ENCODE results near the gene MYL12A. TPM values are rescaled to one million over a fixed set of nuclear protein-coding genes. Genes with fewer than 3 reads are reported as not detected.

The MYL12A gene
- total and polyA plus RNA-seq, 2 experiments from 2014 or later: 206 to 502 TPM

- ATAC-seq (no peak), DNase-seq (ENCODE audit: low spot score) (no peak)
- H3K4me1 Mint-ChIP-seq: peaks cover 20% of the 10 kb centered on the region
- Histone ChIP-seq H4K20me1 (replicated peaks; ENCODE audit: insufficient read depth) (peaks cover 17% of the 10 kb centered on the region; the same call in 1 of the 2 replicates), H3K9me2 (ENCODE audit: insufficient read depth) (no peaks in the 10 kb centered on the region), H2AFZ (no peak overlapping the region), H3K4me3 (no peak overlapping the region), H3K36me3 (ENCODE audit: insufficient read depth) (peaks cover 32% of the 10 kb centered on the region), H3K4me2 (no peak overlapping the region), H3K27me3 (ENCODE audit: insufficient read depth) (no peaks in the 10 kb centered on the region), H3K79me2 (replicated peaks; ENCODE audit: insufficient read depth) (peaks cover 62% of the 10 kb centered on the region), H3F3A (replicated peaks; ENCODE audit: low read depth) (0 out of 2 replicates have a peak, but pooled peaks cover under 1% of the 10 kb centered on the region), H3K4me1 (ENCODE audit: insufficient read depth) (peaks cover 14% of the 10 kb centered on the region), H3K27ac (ENCODE audit: low read depth) (no peak overlapping the region)
- peaks cover 10% of the 10 kb centered on the region for H3K27me3 Mint-ChIP-seq (ENCODE audit: insufficient read depth, low read depth, poor library complexity)
- peak overlapping the region; percentile 23; the same call in 1 of the 2 replicates for H3K27ac Mint-ChIP-seq
- TF ChIP-seq EZH2 (IDR thresholded peaks at IDR 0.05; ENCODE audit: low read depth, unreplicated experiment): no peak
- TF ChIP-seq, protein P1, sequence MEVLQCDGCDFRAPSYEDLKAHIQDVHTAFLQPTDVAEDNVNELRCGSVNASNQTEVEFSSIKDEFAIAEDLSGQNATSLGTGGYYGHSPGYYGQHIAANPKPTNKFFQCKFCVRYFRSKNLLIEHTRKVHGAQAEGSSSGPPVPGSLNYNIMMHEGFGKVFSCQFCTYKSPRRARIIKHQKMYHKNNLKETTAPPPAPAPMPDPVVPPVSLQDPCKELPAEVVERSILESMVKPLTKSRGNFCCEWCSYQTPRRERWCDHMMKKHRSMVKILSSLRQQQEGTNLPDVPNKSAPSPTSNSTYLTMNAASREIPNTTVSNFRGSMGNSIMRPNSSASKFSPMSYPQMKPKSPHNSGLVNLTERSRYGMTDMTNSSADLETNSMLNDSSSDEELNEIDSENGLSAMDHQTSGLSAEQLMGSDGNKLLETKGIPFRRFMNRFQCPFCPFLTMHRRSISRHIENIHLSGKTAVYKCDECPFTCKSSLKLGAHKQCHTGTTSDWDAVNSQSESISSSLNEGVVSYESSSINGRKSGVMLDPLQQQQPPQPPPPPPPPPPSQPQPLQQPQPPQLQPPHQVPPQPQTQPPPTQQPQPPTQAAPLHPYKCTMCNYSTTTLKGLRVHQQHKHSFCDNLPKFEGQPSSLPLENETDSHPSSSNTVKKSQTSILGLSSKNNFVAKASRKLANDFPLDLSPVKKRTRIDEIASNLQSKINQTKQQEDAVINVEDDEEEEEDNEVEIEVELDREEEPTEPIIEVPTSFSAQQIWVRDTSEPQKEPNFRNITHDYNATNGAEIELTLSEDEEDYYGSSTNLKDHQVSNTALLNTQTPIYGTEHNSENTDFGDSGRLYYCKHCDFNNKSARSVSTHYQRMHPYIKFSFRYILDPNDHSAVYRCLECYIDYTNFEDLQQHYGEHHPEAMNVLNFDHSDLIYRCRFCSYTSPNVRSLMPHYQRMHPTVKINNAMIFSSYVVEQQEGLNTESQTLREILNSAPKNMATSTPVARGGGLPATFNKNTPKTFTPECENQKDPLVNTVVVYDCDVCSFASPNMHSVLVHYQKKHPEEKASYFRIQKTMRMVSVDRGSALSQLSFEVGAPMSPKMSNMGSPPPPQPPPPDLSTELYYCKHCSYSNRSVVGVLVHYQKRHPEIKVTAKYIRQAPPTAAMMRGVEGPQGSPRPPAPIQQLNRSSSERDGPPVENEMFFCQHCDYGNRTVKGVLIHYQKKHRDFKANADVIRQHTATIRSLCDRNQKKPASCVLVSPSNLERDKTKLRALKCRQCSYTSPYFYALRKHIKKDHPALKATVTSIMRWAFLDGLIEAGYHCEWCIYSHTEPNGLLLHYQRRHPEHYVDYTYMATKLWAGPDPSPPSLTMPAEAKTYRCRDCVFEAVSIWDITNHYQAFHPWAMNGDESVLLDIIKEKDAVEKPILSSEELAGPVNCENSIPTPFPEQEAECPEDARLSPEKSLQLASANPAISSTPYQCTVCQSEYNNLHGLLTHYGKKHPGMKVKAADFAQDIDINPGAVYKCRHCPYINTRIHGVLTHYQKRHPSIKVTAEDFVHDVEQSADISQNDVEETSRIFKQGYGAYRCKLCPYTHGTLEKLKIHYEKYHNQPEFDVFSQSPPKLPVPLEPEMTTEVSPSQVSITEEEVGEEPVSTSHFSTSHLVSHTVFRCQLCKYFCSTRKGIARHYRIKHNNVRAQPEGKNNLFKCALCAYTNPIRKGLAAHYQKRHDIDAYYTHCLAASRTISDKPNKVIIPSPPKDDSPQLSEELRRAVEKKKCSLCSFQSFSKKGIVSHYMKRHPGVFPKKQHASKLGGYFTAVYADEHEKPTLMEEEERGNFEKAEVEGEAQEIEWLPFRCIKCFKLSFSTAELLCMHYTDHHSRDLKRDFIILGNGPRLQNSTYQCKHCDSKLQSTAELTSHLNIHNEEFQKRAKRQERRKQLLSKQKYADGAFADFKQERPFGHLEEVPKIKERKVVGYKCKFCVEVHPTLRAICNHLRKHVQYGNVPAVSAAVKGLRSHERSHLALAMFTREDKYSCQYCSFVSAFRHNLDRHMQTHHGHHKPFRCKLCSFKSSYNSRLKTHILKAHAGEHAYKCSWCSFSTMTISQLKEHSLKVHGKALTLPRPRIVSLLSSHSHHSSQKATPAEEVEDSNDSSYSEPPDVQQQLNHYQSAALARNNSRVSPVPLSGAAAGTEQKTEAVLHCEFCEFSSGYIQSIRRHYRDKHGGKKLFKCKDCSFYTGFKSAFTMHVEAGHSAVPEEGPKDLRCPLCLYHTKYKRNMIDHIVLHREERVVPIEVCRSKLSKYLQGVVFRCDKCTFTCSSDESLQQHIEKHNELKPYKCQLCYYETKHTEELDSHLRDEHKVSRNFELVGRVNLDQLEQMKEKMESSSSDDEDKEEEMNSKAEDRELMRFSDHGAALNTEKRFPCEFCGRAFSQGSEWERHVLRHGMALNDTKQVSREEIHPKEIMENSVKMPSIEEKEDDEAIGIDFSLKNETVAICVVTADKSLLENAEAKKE (CRISPR knock-in tag; IDR thresholded peaks at IDR 0.05): no peak
- TF ChIP-seq ZNF331 (CRISPR knock-in tag; IDR thresholded peaks at IDR 0.05; ENCODE audit: low read depth): no peak
- H3K36me3 Mint-ChIP-seq (ENCODE audit: low read depth): peaks cover 55% of the 10 kb centered on the region
- no peaks in the 10 kb centered on the region for H3K9me3 Mint-ChIP-seq
- no peak overlapping the region for H3K4me3 Mint-ChIP-seq
These were observed 4.3 kb downstream of the MYL12A start for GRCh38 chr18:3251963-3252277.

DNA sequence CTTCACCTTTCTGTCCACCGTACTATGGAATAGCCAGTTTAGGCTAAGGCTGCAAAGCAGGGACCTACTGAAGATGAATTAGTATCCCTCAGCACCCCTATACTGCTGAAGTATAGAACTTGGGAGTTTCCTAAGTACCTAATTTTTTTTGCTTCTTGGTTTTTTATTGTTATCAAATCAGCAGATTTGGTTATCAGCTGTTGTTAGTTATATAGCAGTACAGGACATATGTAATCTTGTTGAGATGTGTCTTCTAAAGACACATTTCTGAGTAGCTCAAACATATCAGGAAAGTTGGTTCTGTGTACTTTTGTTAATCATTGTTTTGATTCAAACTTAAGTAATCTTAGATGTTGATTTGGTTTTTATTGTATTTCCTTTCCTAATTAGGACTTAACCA is 5.2 kb downstream of the MYL12A start:
- peaks cover 4% of the 10 kb centered on the region for H3K27me3 Mint-ChIP-seq (ENCODE audit: insufficient read depth, low read depth, poor library complexity)
- Histone ChIP-seq H3K4me2 (no peak overlapping the region), H3K79me2 (replicated peaks; ENCODE audit: insufficient read depth) (peaks cover 60% of the 10 kb centered on the region), H3K9me2 (ENCODE audit: insufficient read depth) (no peaks in the 10 kb centered on the region), H3K27ac (ENCODE audit: low read depth) (no peak overlapping the region), H3K4me3 (no peak overlapping the region), H4K20me1 (replicated peaks; ENCODE audit: insufficient read depth) (peaks cover 17% of the 10 kb centered on the region; the same call in 1 of the 2 replicates), H3K27me3 (ENCODE audit: insufficient read depth) (no peaks in the 10 kb centered on the region), H3K36me3 (ENCODE audit: insufficient read depth) (peaks cover 32% of the 10 kb centered on the region), H3F3A (replicated peaks; ENCODE audit: low read depth) (no peaks in the 10 kb centered on the region), H2AFZ (no peak overlapping the region), H3K4me1 (ENCODE audit: insufficient read depth) (peaks cover 18% of the 10 kb centered on the region)
- no peak for DNase-seq (ENCODE audit: low spot score)
- H3K4me3 Mint-ChIP-seq: no peak overlapping the region
- no peak overlapping the region for H3K27ac Mint-ChIP-seq
- no peaks in the 10 kb centered on the region for H3K9me3 Mint-ChIP-seq
- peaks cover 64% of the 10 kb centered on the region for H3K36me3 Mint-ChIP-seq (ENCODE audit: low read depth)
- H3K4me1 Mint-ChIP-seq: peaks cover 29% of the 10 kb centered on the region
- ATAC-seq: no peak
- TF ChIP-seq EZH2 (IDR thresholded peaks at IDR 0.05; ENCODE audit: low read depth, unreplicated experiment): no peak
- TF ChIP-seq, protein P1 (CRISPR knock-in tag; IDR thresholded peaks at IDR 0.05): no peak
- TF ChIP-seq NANOG (IDR thresholded peaks at IDR 0.05; ENCODE audit: borderline replicate concordance): no peak
- TF ChIP-seq EZH2phosphoT487 (IDR thresholded peaks at IDR 0.05; ENCODE audit: unreplicated experiment): no peak
